Keratinocyte (primary cell): ENCODE measurements around the gene NPFFR1. TPM values are rescaled to one million over a fixed set of nuclear protein-coding genes. Genes with fewer than 3 reads are reported as not detected.

Experiments used
- DNase-seq: peaks from one replicate; pipeline ENCODE4 v3.0.0-alpha.2; 2011; ENCODE audit warnings: low read depth, missing footprints, low spot score
- FAIRE-seq: peaks from 2 replicates; lab custom pipeline; 2011; peaks lifted over from hg19 to GRCh38; lab: Jason Lieb, UNC
- H2AFZ ChIP-seq: 2 replicates; pipeline ENCODE4 v1.6.0; 2012; ENCODE audit warnings: low read length, control low read depth, inconsistent platforms; ENCODE audit not compliant: control insufficient read depth
- H3K27ac ChIP-seq: 2 replicates; pipeline ENCODE4 v1.5.1; 2011; ENCODE audit warnings: low read length; ENCODE audit not compliant: control insufficient read depth, insufficient read depth
- H3K27me3 ChIP-seq: 3 replicates; pipeline ENCODE4 v1.6.0; 2011; ENCODE audit warnings: low read length; ENCODE audit not compliant: control insufficient read depth, insufficient read depth; ENCODE audit errors: extremely low read depth
- H3K36me3 ChIP-seq, 2 experiments: 2 replicates in 1 of 2; 3 replicates in 1 of 2; pipeline ENCODE4 v1.5.1; 2011; ENCODE audit warnings: low read length in 2 of 2, mild to moderate bottlenecking in 1 of 2; ENCODE audit not compliant: control insufficient read depth in 2 of 2, insufficient read depth in 2 of 2; ENCODE audit errors: extremely low read depth in 1 of 2
- H3K4me1 ChIP-seq: 3 replicates; pipeline ENCODE4 v1.5.1; 2011; ENCODE audit warnings: low read length; ENCODE audit not compliant: control insufficient read depth, insufficient read depth; ENCODE audit errors: extremely low read depth
- H3K4me2 ChIP-seq: 3 replicates; pipeline ENCODE4 v1.6.0; 2011; ENCODE audit warnings: low read depth, low read length; ENCODE audit not compliant: control insufficient read depth, insufficient read depth; ENCODE audit errors: extremely low read depth
- H3K4me3 ChIP-seq, 3 experiments: fragments of 200-600 bp in 1 of 3; sonication (generic) in 1 of 3; 2 replicates in 2 of 3; 3 replicates in 1 of 3; pipeline ENCODE4 v1.5.1; 2011 to 2016; ENCODE audit warnings: low read length in 3 of 3, mild to moderate bottlenecking in 3 of 3, control low read depth in 2 of 3, inconsistent platforms in 1 of 3, low read depth in 1 of 3, mixed read lengths in 1 of 3, mixed run types in 1 of 3, moderate library complexity in 1 of 3; ENCODE audit not compliant: control insufficient read depth in 2 of 3, insufficient read depth in 2 of 3; ENCODE audit errors: extremely low read depth in 1 of 3
- H3K79me2 ChIP-seq: 2 replicates; pipeline ENCODE4 v1.6.0; 2012; ENCODE audit warnings: low read length; ENCODE audit not compliant: control insufficient read depth, insufficient read depth
- H3K9ac ChIP-seq: 3 replicates; pipeline ENCODE4 v1.6.0; 2011; ENCODE audit warnings: low read length; ENCODE audit not compliant: control insufficient read depth, insufficient read depth; ENCODE audit errors: extremely low read depth
- H3K9me1 ChIP-seq: 3 replicates; pipeline ENCODE4 v1.6.0; 2011; ENCODE audit warnings: low read length; ENCODE audit not compliant: control insufficient read depth, insufficient read depth; ENCODE audit errors: extremely low read depth
- H3K9me3 ChIP-seq: 2 replicates; pipeline ENCODE4 v1.5.1; 2012; ENCODE audit warnings: low read depth, low read length; ENCODE audit not compliant: control insufficient read depth
- H4K20me1 ChIP-seq: 3 replicates; pipeline ENCODE4 v1.6.0; 2011; ENCODE audit warnings: low read length; ENCODE audit not compliant: control insufficient read depth, insufficient read depth; ENCODE audit errors: extremely low read depth
- CTCF ChIP-seq, 3 experiments: IDR thresholded peaks in 1 of 3; conservative IDR thresholded peaks in 1 of 3; optimal IDR thresholded peaks in 1 of 3; 2 replicates in 2 of 3; 3 replicates in 1 of 3; pipeline versions ENCODE3 to v1.5.1; 2011; ENCODE audit warnings: low read length in 3 of 3, mild to moderate bottlenecking in 3 of 3, moderate library complexity in 2 of 3, control low read depth in 1 of 3, inconsistent platforms in 1 of 3; ENCODE audit not compliant: insufficient read depth in 2 of 3; ENCODE audit errors: extremely low read depth in 1 of 3
- EZH2 ChIP-seq: IDR thresholded peaks from one replicate; pipeline ENCODE4 v1.6.1; 2012; ENCODE audit warnings: inconsistent platforms, mild to moderate bottlenecking, low read length, moderate library complexity
- dilution Hi-C: fragments of 300-500 bp; cut with MboI; formaldehyde crosslinking; loops from one replicate; pipeline ENCODE4 v1.7.0; 2020; ENCODE audit warnings: low sequenced_read_pairs; ENCODE audit not compliant: extremely low pct_ligation_motif_present
- polyA plus RNA-seq, 5 experiments: library from polyadenylated mRNA; depleted of rRNA in 3 of 5; stranded (reverse) in 3 of 5; stranded (forward) in 1 of 5; unstranded in 1 of 5; fragments of >200 nt; gene quantifications; 1 replicate in 1 of 5; 2 replicates in 3 of 5; 3 replicates in 1 of 5; pipeline versions ENCODE4 v1.2.1 to v1.2.3, GENCODE V29; 2011 to 2012; ENCODE audit warnings: missing spikeins in 2 of 5, low read depth in 1 of 5, low replicate concordance in 1 of 5

NPFFR1 gene
- polyA plus RNA-seq, 1 donor (not counting 4 experiments of a cell fraction or from before 2014, with no cell fraction given) = not detected

GRCh38 chr10:70323138-70323696, 39.4 kb upstream of the NPFFR1 start:
- no peak overlapping the region for H3K4me3 ChIP-seq
- H4K20me1 ChIP-seq = no peaks in the 10 kb centered on the region
- H3K4me2 ChIP-seq = no peak overlapping the region
- H2AFZ ChIP-seq = no peak overlapping the region
- H3K9me1 ChIP-seq = no peaks in the 10 kb centered on the region
- no peak for FAIRE-seq
- no peaks in the 10 kb centered on the region for H3K79me2 ChIP-seq
- H3K4me1 ChIP-seq = no peaks in the 10 kb centered on the region
- no peaks in the 10 kb centered on the region for H3K9me3 ChIP-seq
- H3K9ac ChIP-seq = no peak overlapping the region
- no peak for DNase-seq
- no peaks in the 10 kb centered on the region for H3K36me3 ChIP-seq
- no peak for TF ChIP-seq EZH2
- no peak for TF ChIP-seq CTCF (optimal IDR thresholded peaks at IDR 0.05 in 1 of 3, IDR thresholded peaks at IDR 0.05 in 1 of 3, conservative IDR thresholded peaks at IDR 0.05 in 1 of 3; ENCODE audit: extremely low read depth in 1 of 3, insufficient read depth in 2 of 3, low read length in 3 of 3)
- dilution Hi-C loops = loop anchor here (5.0 kb wide), 1 partner anchor 34 kb away; no protein-coding TSS in a partner anchor
- no peaks in the 10 kb centered on the region for H3K27me3 ChIP-seq
- H3K27ac ChIP-seq = no peak overlapping the region

GRCh38 chr10:70321897-70322890, 38.4 kb upstream of the NPFFR1 start:
- Histone ChIP-seq H3K9ac (no peak overlapping the region), H3K9me1 (no peaks in the 10 kb centered on the region), H3K9me3 (no peaks in the 10 kb centered on the region), H3K27ac (no peak overlapping the region), H4K20me1 (no peaks in the 10 kb centered on the region), H3K27me3 (no peaks in the 10 kb centered on the region), H3K79me2 (no peaks in the 10 kb centered on the region), H3K4me1 (no peaks in the 10 kb centered on the region), H3K4me3 (no peak overlapping the region), H3K4me2 (no peak overlapping the region), H3K36me3 (no peaks in the 10 kb centered on the region), H2AFZ (no peak overlapping the region)
- DNase-seq (no peak), FAIRE-seq (no peak)
- dilution Hi-C loops = loop anchor here (5.0 kb wide), 1 partner anchor 35 kb away; no protein-coding TSS in a partner anchor
- TF ChIP-seq EZH2 (no peak), CTCF (optimal IDR thresholded peaks at IDR 0.05 in 1 of 3, IDR thresholded peaks at IDR 0.05 in 1 of 3, conservative IDR thresholded peaks at IDR 0.05 in 1 of 3; ENCODE audit: extremely low read depth in 1 of 3, insufficient read depth in 2 of 3, low read length in 3 of 3) (no peak)
